Measurements from ENCODE around the gene RPS18. TPM values are rescaled to one million over a fixed set of nuclear protein-coding genes. Genes with fewer than 3 reads are reported as not detected.

Gene RPS18
- polyA plus RNA-seq, 1 of the 3 experiments (the other 2 are of a cell fraction), result 12,112 TPM

DNA sequence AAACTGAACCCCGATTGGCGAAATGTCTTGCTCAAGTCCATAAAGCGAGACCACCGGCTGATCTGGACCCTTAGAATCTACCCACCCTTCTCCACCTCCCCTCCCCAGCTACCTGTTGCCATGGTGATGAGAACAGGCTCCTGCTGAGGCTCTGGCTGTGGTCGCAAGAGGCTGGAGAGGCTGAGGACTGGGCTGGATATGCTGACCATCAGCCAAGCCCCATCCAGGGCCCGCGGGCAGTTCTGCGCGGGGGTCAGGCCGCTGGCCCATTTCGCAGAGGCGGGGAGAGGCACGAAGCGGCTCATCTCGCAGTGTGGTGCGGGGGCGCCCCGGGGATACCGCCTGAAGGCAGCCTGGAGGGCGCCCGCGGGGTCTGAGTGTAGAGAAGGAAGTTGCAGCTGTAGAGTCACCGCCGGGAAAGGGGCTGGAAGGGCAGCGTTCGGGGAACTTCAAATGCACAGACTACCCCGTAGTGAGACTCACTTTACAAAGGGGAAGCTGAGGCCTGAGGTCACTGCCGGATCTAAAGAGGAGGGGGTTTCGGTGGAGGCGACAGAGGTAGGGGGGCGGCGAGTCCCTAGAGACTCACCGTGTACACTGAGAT lies 41.3 kb downstream of the RPS18 start:
- CTCF ChIA-PET, result interaction anchor here (0.6 to 3.5 kb wide), 6 partner anchors 14 to 74 kb away, joined by 3 to 26 read pairs (median 8); partner anchors contain the start of genes B3GALT4 and RGL2
- Histone ChIP-seq H3K9ac (peak overlapping the region; percentile 96), H3K27ac (ENCODE audit: low read depth in 2 of 2, low read length in 1 of 2) (peak overlapping the region; percentile 89 to 94), H3F3A (replicated peaks; ENCODE audit: insufficient read depth) (peaks cover 10% of the 10 kb centered on the region), H3K9me3 (no peaks in the 10 kb centered on the region), H3K4me3 (ENCODE audit: low read depth in 2 of 2, low read length in 1 of 2) (peak overlapping the region; percentile 76 to 94), H3K4me1 (ENCODE audit: control insufficient read depth in 1 of 2, insufficient read depth in 2 of 2, low read depth in 1 of 2, low read length in 1 of 2) (peaks cover under 1 to 24% of the 10 kb centered on the region in 2 experiments; a peak in 1 of 4 replicates), H3K9me2 (no peaks in the 10 kb centered on the region), H4K20me1 (ENCODE audit: insufficient read depth) (peaks cover 8% of the 10 kb centered on the region; the same call in 1 of the 2 replicates), H3K36me3 (replicated peaks in 1 of 2; ENCODE audit: control insufficient read depth in 1 of 2, insufficient read depth in 2 of 2, low read length in 1 of 2) (peaks cover 0 to 24% of the 10 kb centered on the region in 2 experiments), H3K79me2 (ENCODE audit: insufficient read depth) (peaks cover 69% of the 10 kb centered on the region), H3K27me3 (ENCODE audit: insufficient read depth) (no peaks in the 10 kb centered on the region), H2AFZ (ENCODE audit: low read depth) (peak overlapping the region; percentile 64), H3K4me2 (peak overlapping the region; percentile 100)
- POLR2A ChIA-PET, result interaction anchor here (0.6 to 2.2 kb wide), 8 partner anchors 9 to 118 kb away, joined by 3 to 14 read pairs (median 4); partner anchors contain the start of genes RGL2, RPS18 and VPS52
- 5% methylated on average over 17 of the region's 33 CpGs for WGBS (ENCODE audit: low lambda C conversion rate)
- TF ChIP-seq, protein P1, sequence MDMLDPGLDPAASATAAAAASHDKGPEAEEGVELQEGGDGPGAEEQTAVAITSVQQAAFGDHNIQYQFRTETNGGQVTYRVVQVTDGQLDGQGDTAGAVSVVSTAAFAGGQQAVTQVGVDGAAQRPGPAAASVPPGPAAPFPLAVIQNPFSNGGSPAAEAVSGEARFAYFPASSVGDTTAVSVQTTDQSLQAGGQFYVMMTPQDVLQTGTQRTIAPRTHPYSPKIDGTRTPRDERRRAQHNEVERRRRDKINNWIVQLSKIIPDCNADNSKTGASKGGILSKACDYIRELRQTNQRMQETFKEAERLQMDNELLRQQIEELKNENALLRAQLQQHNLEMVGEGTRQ (IDR thresholded peaks at IDR 0.05; ENCODE audit: borderline replicate concordance, low read depth, low read length), result no peak
- no peak for TF ChIP-seq NFIC (IDR thresholded peaks at IDR 0.05; ENCODE audit: borderline replicate concordance)
- TF ChIP-seq FOSL2 (IDR thresholded peaks at IDR 0.05; ENCODE audit: borderline replicate concordance, low read depth), result no peak
- no peak for TF ChIP-seq GATA2 (CRISPR knock-in tag; IDR thresholded peaks at IDR 0.05)
- no peak for TF ChIP-seq SMC3 (IDR thresholded peaks at IDR 0.05; ENCODE audit: low read depth, low read length)
- TF ChIP-seq EZH2phosphoT487 (IDR thresholded peaks at IDR 0.05; ENCODE audit: borderline replicate concordance, low read depth), result no peak
- TF ChIP-seq CHD2 (IDR thresholded peaks at IDR 0.05; ENCODE audit: low read length, partially characterized antibody), result no peak
- TF ChIP-seq, protein P2, sequence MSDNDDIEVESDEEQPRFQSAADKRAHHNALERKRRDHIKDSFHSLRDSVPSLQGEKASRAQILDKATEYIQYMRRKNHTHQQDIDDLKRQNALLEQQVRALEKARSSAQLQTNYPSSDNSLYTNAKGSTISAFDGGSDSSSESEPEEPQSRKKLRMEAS (IDR thresholded peaks at IDR 0.05; ENCODE audit: low read depth), result 0 out of 2 replicates have a peak, but pooled peaks have one; percentile 15
- no peak for TF ChIP-seq TAF1 (IDR thresholded peaks at IDR 0.05; ENCODE audit: borderline replicate concordance, low read depth, low read length)
- TF ChIP-seq SIN3A (IDR thresholded peaks at IDR 0.05; ENCODE audit: borderline replicate concordance, low read depth, low read length), result peak; percentile 17; the same call in 1 of the 2 replicates
- TF ChIP-seq, protein P3, sequence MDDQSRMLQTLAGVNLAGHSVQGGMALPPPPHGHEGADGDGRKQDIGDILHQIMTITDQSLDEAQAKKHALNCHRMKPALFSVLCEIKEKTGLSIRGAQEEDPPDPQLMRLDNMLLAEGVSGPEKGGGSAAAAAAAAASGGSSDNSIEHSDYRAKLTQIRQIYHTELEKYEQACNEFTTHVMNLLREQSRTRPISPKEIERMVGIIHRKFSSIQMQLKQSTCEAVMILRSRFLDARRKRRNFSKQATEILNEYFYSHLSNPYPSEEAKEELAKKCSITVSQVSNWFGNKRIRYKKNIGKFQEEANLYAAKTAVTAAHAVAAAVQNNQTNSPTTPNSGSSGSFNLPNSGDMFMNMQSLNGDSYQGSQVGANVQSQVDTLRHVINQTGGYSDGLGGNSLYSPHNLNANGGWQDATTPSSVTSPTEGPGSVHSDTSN (IDR thresholded peaks at IDR 0.05), result no peak
- TF ChIP-seq TCF12 (IDR thresholded peaks at IDR 0.05), result no peak
- no peak for TF ChIP-seq RAD21 (IDR thresholded peaks at IDR 0.05; ENCODE audit: low read length)
- peak; percentile 79 for DNase-seq
